ENCODE results near the gene TREML1. TPM values are rescaled to one million over a fixed set of nuclear protein-coding genes. Genes with fewer than 3 reads are reported as not detected.

TREML1 gene
- total RNA-seq, 4 donors from 2014 or later: 4.8 TPM; not detected in 3

- TF ChIP-seq, protein P1, sequence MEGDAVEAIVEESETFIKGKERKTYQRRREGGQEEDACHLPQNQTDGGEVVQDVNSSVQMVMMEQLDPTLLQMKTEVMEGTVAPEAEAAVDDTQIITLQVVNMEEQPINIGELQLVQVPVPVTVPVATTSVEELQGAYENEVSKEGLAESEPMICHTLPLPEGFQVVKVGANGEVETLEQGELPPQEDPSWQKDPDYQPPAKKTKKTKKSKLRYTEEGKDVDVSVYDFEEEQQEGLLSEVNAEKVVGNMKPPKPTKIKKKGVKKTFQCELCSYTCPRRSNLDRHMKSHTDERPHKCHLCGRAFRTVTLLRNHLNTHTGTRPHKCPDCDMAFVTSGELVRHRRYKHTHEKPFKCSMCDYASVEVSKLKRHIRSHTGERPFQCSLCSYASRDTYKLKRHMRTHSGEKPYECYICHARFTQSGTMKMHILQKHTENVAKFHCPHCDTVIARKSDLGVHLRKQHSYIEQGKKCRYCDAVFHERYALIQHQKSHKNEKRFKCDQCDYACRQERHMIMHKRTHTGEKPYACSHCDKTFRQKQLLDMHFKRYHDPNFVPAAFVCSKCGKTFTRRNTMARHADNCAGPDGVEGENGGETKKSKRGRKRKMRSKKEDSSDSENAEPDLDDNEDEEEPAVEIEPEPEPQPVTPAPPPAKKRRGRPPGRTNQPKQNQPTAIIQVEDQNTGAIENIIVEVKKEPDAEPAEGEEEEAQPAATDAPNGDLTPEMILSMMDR (IDR thresholded peaks at IDR 0.05; ENCODE audit: low read depth): no peak
Measured at GRCh38 chr6:41135062-41135832, 18.9 kb downstream of the TREML1 start.

DNA sequence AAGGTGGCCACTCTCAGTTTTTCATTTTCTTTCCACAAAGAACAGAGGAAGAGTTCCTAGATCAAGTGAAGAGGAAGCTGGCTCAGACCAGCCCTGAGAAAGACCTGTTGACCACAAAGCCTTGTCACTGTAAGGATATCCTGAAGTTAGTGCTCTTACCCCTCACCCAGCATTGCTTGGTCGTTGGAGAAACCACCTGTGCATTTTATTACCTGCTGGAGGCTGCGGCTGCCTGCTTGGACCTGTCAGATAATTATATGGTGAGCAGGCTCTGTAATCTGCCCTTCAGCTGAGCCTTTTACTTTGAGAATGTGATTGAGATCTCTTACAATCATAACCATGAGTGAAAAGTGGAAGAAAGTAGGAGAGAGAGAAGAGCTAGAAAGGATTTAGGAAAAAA lies 21.9 kb downstream of the TREML1 start:
- TF ChIP-seq, protein P1 (IDR thresholded peaks at IDR 0.05; ENCODE audit: low read depth): no peak

DNA sequence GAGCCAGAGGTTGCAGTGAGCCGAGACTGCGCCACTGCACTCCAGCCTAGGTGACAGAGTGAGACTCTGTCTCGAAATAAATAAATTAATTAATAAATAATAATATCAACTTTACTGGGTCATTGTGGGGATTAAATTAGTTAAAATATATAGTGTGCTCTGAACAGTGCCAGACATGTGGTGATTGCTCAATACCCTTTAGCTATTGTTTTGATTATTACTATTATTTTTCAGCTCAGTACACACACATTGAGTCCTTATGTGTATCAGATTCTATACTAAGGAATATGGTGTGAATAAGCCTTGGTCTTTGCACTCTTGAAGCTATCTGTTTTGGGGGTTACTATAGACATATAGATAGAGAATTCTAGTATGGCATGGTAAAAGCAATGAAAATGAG lies 28.9 kb downstream of the TREML1 start:
- TF ChIP-seq, protein P1 (IDR thresholded peaks at IDR 0.05; ENCODE audit: low read depth): no peak

DNA sequence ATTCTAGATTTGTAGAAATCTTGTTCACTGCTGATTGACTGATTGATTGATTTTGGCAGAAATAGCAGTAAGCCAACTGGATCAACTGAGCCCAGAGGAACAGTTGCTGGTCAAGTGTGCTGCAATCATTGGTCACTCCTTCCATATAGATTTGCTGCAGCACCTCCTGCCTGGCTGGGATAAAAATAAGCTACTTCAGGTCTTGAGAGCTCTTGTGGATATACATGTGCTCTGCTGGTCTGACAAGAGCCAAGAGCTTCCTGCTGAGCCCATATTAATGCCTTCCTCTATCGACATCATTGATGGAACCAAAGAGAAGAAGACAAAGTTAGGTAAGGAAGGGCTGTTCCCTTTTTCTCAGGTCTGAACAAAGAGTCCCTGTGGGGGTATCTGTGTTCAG lies 31.2 kb downstream of the TREML1 start:
- TF ChIP-seq, protein P1 (IDR thresholded peaks at IDR 0.05; ENCODE audit: low read depth): no peak

- TF ChIP-seq, protein P1 (IDR thresholded peaks at IDR 0.05; ENCODE audit: low read depth): no peak
Measured at GRCh38 chr6:41122373-41122772, 31.8 kb downstream of the TREML1 start.

GRCh38 chr6:41120058-41120457 lies 34.1 kb downstream of the TREML1 start:
- TF ChIP-seq, protein P1 (IDR thresholded peaks at IDR 0.05; ENCODE audit: low read depth): no peak

DNA sequence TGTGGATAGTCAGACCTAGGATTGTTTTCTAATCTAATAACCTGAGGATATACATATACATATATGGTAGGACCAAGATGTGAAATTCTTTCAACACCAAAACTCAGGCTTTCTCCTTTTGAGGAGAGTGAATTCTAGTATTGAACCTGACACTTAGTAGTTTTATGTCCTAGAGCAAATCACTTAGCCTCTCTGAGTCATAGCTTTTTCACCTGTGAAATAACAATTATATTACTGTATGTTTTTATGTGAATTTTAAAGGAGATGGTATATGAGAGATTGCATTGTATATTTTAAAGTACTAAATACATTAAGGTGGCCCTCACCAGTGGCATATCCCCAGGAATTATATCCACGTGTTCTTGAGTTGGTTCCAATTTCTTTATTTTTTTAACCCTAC lies 34.6 kb downstream of the TREML1 start:
- TF ChIP-seq, protein P1 (IDR thresholded peaks at IDR 0.05; ENCODE audit: low read depth): no peak

All from subcutaneous adipose tissue (tissue), 4 donors.